GM12875 (cell line): ENCODE data around the gene ATP11C.

Experiments used
- H3K4me3 ChIP-seq: one replicate; pipeline ENCODE4 v1.5.1; 2011; ENCODE audit warnings: low read depth, low read length, control low read depth
- CTCF ChIP-seq: IDR thresholded peaks from 2 replicates; pipeline ENCODE4 v1.5.1; 2011; ENCODE audit warnings: low read depth, mild to moderate bottlenecking, control low read depth, inconsistent platforms, low read length, moderate library complexity, borderline replicate concordance; ENCODE audit not compliant: insufficient read depth

ATP11C gene

GRCh38 chrX:139834879-139835278, 98.0 kb downstream of the ATP11C start:
- no peak for TF ChIP-seq CTCF
- H3K4me3 ChIP-seq: no peak overlapping the region

GRCh38 chrX:139832718-139833309, 100.0 kb downstream of the ATP11C start:
- no peak for TF ChIP-seq CTCF
- no peak overlapping the region for H3K4me3 ChIP-seq

- no peak for TF ChIP-seq CTCF
- H3K4me3 ChIP-seq: no peak overlapping the region
Measured at GRCh38 chrX:139831675-139832456, 101.0 kb downstream of the ATP11C start.

GRCh38 chrX:139831017-139831416, 101.8 kb downstream of the ATP11C start:
- no peak for TF ChIP-seq CTCF
- no peak overlapping the region for H3K4me3 ChIP-seq

- no peak for TF ChIP-seq CTCF
- H3K4me3 ChIP-seq: no peak overlapping the region
Measured at GRCh38 chrX:139828830-139829229, 104.0 kb downstream of the ATP11C start.

- TF ChIP-seq CTCF: no peak
- no peak overlapping the region for H3K4me3 ChIP-seq
Measured at GRCh38 chrX:139828033-139828432, 104.8 kb downstream of the ATP11C start.
